HG02642 (cell line): ENCODE data around the gene ESRP2.

ENCODE experiments used
- ATAC-seq: cut with Tn5 transposase; IDR thresholded peaks from one replicate; pipeline ENCODE4 v1.9.1; 2021; ENCODE audit warnings: mild to moderate bottlenecking; ENCODE audit not compliant: unreplicated experiment, poor library complexity

The ESRP2 gene

GRCh38 chr16:68264128-68265077 is 28.5 kb upstream of the ESRP2 start, which contains the start of gene SLC7A6:
Gene SLC7A6, plus strand, starts transcription at chr16:68264526. Its CDS starts 10,201 bp downstream, at chr16:68274727.
- ATAC-seq: peak; percentile 75

DNA sequence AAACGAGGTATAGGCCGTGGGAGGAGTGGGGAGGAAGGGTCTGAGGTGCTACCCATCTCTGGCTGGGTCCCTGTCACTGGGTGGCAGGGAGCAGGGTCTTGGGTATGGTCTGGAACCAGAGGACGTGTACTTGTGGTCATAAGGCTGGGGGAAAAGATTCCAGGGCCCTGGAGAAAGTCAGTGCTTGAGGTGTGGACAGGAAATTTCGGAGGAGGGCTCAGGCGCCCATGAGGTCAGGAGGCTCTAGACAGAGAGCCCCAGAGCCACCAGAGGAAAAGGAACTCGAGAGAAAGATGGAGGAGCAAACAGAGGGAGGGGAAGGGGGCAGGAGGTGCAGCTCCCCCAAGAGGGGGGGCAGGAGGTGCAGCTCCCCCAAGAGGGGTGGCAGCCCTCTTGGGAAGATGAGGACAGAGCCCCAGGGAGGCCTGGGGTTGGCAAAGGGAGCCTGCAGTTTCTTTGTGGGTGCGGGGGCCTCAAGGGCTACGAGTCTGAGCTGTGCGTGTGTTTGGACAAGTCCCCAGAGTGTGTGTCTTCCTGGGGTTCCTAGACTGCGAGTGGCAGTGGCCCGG is 27.7 kb upstream of the ESRP2 start:
- ATAC-seq: no peak

DNA sequence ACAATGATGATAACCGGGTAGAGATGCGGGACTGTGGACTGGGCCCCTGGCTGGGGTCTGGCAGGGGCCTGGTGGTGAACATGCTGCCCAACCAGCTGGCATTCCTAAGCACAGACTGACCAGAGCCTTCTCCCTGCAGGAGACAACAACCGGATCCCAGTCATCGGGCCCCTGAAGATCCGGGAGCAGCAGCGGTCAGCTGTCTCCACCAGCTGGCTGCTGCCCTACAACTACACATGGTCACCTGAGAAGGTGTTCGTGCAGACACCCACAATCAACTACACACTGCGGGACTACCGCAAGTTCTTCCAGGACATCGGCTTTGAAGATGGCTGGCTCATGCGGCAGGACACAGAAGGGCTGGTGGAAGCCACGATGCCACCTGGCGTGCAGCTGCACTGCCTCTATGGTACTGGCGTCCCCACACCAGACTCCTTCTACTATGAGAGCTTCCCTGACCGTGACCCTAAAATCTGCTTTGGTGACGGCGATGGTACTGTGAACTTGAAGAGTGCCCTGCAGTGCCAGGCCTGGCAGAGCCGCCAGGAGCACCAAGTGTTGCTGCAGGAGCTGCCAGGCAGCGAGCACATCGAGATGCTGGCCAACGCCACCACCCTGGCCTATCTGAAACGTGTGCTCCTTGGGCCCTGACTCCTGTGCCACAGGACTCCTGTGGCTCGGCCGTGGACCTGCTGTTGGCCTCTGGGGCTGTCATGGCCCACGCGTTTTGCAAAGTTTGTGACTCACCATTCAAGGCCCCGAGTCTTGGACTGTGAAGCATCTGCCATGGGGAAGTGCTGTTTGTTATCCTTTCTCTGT is 23.3 kb upstream of the ESRP2 start:
- ATAC-seq: no peak

GRCh38 chr16:68257906-68258800 is 22.2 kb upstream of the ESRP2 start:
- ATAC-seq: no peak

DNA sequence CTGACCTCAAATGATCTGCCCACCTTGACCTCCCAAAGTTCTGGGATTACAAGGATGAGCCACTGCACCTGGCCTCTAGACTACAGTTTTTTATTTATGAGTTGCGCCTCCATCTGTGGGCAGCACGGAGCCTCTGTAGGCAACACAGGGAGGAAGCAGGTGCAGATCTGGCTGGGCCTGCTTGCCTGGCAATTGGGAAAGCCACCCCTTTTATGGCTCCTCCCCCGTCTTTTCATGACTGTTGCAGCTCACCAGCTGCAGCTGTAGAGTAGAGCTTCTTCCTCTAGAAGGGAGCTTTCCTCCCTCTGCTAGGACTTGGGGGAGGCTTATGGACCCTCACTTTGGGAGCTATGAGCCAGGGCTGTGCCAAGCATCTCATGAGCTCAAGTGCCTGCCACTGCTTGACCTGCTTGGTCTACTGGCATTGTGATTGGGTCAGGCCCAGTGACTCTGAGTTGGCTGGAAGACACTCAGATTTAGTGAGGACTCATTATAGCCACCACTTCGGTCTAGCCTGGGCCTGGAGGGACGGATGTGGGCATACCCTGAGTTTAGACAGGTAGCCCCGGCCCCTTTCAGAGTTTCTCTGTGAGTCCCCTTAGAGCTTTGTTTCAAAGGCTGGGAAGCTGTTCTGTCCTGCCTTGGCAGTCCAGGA is 21.5 kb upstream of the ESRP2 start:
- ATAC-seq: peak; percentile 52

DNA sequence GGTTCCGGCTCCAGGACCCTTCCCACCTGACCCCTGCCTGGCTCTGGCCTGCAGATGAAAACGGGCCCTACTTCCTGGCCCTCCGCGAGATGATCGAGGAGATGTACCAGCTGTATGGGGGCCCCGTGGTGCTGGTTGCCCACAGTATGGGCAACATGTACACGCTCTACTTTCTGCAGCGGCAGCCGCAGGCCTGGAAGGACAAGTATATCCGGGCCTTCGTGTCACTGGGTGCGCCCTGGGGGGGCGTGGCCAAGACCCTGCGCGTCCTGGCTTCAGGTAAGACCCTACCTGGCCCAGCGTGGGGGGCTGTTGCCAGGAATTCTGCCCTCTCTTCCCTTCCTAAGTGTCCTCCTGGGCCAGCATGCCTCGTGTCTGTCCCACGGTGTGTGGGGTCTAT is 19.8 kb upstream of the ESRP2 start:
- ATAC-seq: no peak

DNA sequence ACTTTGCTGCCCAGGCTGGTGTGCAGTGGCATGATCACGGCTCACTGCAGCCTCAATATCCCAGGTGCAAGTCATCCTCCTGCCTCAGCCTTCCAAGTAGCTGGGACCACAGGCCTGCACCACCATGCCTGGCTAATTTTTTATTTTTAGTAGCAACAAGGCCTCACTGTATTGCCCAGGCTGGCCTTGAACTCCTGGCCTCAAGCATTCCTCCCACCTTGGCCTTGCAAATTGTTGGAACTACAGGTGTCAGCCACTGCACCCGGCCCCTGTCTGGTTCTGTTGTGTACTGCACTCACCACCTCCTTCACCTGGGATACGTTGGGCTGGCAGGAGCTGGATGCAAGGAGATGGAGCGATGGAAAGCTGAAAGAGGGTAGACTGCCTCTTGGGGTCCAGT is 17.8 kb upstream of the ESRP2 start:
- ATAC-seq: no peak

- ATAC-seq: no peak
These were observed 16.5 kb upstream of the ESRP2 start for GRCh38 chr16:68252383-68252782.

DNA sequence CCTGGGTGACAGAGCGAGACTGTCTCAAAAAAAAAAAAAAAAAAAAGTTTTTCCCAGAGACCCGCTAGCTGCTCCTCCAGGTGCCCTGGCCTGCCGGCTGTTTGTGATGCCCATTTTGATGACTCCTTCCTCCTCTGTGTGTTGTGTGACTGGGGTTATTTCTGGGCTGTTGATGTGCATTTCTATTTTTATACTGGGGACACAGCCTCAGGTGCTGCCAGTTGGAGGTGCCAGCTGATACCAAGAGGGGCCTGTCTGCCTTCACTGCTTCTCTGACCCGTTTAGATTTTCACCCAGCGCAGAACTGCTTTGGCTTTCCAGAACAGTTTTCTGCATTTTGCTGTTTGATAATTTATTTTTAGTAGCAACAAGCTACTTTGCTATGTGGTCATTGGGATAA is 15.9 kb upstream of the ESRP2 start:
- ATAC-seq: no peak

DNA sequence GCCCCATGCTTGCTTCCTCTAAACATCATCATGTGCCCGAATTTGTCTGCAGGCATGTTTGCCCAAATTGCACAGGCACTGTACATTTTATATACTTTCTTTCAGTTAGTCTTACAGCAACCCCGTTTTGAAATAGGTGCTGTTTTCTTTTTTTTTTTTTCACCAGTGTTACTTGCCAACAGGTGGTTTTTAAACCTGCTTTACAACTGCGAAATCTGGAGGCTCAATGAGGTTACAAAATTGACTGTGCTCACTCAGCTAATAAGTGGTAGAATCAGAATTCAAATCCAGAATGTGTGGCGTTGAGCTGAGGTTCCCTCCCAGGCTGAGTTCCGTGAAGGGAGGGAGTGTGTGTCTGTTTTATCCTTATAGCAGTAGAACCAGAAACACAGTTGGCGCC is 15.0 kb upstream of the ESRP2 start:
- ATAC-seq: no peak

DNA sequence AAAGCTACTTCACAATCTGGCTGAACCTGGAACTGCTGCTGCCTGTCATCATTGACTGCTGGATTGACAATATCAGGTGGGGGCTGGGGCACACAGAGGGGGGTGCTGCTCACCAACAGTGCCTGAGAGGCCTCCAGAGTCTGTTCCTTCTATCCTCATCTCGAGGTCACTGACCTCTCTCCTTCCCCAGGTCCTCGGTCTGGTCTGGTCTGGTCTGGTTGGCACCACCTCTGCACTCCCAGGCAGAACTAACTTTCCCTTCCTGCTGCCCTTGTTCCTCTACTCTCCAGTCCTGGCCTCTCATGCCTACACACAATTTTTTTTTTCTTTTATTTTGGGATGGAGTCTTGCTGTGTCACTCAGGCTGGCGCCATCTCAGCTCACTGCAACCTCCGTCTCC is 13.4 kb upstream of the ESRP2 start:
- no peak for ATAC-seq

DNA sequence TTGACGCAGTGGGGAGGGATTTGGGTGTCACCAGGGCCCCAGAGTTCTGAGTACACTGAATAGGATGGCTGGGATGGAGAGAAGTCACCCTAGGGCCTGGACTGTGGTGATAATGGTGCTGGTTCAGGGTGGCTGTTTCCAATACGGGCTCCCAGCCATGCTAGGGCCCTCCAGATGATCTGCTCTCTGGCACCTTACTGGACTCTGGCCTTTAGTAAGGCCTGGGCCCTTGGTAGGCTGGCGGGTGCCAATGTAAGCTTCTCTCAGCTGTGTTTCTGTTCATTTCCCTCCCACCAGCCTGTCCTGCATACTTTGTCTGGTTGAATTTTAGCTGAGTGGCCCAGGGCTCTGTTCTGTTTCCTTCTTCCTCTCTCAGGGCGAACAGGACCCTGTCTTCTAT is 12.0 kb upstream of the ESRP2 start:
- no peak for ATAC-seq

GRCh38 chr16:68247400-68247799 is 11.5 kb upstream of the ESRP2 start:
- ATAC-seq: no peak

DNA sequence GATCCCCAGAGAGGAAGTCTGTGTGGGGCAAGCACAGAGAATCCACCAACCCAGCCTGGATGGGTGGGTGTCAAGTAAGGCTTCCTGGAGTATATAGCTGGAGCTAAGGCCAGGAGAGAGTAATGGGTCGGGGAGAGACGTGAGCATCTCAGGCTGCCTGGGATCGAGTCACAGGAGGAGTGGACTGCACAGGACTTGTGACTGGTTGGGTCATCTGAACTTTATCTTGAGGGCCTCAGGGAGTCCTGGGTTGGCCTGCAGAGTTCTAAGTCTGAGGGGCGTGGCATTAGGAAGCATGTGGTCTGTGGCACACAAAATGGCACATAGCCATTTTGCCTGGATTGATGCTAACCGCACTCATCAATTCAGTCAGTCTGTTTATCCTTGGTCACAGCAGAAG is 10.7 kb upstream of the ESRP2 start:
- no peak for ATAC-seq

DNA sequence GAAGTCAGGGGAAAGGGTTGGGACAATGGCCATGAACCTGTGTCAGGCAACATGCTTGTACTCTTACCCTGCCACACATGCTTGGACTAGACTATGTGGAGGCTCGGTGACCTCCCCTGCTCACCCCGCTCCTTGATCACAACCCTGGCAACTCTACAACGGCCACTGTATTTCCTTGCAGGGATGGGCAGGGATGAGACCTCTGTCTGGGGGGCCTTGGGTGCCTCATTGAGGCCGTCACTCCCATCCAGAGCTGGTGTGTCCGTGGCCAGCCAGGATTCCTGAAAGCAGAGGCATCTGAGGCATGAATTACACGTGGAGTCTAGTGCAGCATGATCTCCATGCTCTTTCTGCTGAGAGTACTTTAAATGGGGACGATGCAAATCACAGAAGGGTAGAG is 10.2 kb upstream of the ESRP2 start:
- ATAC-seq: no peak

- peak; percentile 85 for ATAC-seq
These were observed 9.3 kb upstream of the ESRP2 start, which contains the start of gene PLA2G15 for GRCh38 chr16:68244903-68245853. Gene PLA2G15, plus strand, starts transcription at chr16:68245373. Its CDS starts 54 bp downstream, at chr16:68245427.

DNA sequence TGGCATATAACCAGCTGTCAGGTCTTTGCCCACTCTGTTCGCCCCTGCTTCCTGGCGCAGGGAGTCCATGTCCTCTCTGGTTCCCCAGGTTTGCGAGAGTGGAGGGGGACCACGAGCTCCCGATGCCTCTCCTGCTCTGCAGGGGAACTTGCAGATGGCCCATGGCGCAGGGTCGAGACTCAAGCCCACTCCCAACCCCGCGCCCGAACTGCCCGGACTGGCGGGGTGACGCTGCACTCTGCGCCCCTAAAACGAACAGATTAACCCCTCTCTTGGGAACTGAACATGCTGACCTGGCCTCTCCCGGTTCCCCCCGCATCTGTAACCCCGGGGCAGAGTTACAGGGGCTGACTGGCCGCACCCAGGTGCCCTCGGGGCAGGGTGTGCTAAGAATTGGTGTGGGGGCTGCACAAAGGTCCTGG is 8.6 kb upstream of the ESRP2 start:
- peak; percentile 5 for ATAC-seq
